ENCODE data around the gene HECW1. TPM values are rescaled to one million over a fixed set of nuclear protein-coding genes. Genes with fewer than 3 reads are reported as not detected.

The HECW1 gene
- total RNA-seq, 1 donor from 2014 or later, result not detected

GRCh38 chr7:43142703-43143102 is 30.3 kb downstream of the HECW1 start:
- no peak for DNase-seq (ENCODE audit: low read depth in 2 of 2)

- DNase-seq (ENCODE audit: low read depth in 2 of 2), result no peak
These were observed 31.6 kb downstream of the HECW1 start for GRCh38 chr7:43143918-43144589.

GRCh38 chr7:43148161-43148731 is 35.8 kb downstream of the HECW1 start:
- no peak for DNase-seq (ENCODE audit: low read depth in 2 of 2)

GRCh38 chr7:43151076-43151475 is 38.6 kb downstream of the HECW1 start:
- DNase-seq (ENCODE audit: low read depth in 2 of 2), result no peak

- no peak for DNase-seq (ENCODE audit: low read depth in 2 of 2)
These were observed 40.2 kb downstream of the HECW1 start for GRCh38 chr7:43152696-43153095.

GRCh38 chr7:43155636-43156035 is 43.2 kb downstream of the HECW1 start:
- DNase-seq (ENCODE audit: low read depth in 2 of 2), result no peak

GRCh38 chr7:43163885-43164284 is 51.4 kb downstream of the HECW1 start:
- no peak for DNase-seq (ENCODE audit: low read depth in 2 of 2)

- peak in 1 of 2 donors; percentile 79 for DNase-seq (ENCODE audit: low read depth in 2 of 2)
These were observed 52.3 kb downstream of the HECW1 start for GRCh38 chr7:43164757-43165156.

- DNase-seq (ENCODE audit: low read depth in 2 of 2), result no peak
These were observed 54.2 kb downstream of the HECW1 start for GRCh38 chr7:43166686-43167085.

GRCh38 chr7:43169076-43169475 is 56.6 kb downstream of the HECW1 start:
- DNase-seq (ENCODE audit: low read depth in 2 of 2), result no peak

GRCh38 chr7:43170571-43170970 is 58.1 kb downstream of the HECW1 start:
- DNase-seq (ENCODE audit: low read depth in 2 of 2), result no peak

- no peak for DNase-seq (ENCODE audit: low read depth in 2 of 2)
These were observed 63.2 kb downstream of the HECW1 start for GRCh38 chr7:43175570-43176200.

GRCh38 chr7:43179393-43179792 is 66.9 kb downstream of the HECW1 start:
- DNase-seq (ENCODE audit: low read depth in 2 of 2), result no peak

GRCh38 chr7:43192806-43193460 is 80.5 kb downstream of the HECW1 start:
- no peak for DNase-seq (ENCODE audit: low read depth in 2 of 2)

- DNase-seq (ENCODE audit: low read depth in 2 of 2), result no peak
These were observed 81.4 kb downstream of the HECW1 start for GRCh38 chr7:43193893-43194292.

GRCh38 chr7:43195256-43195655 is 82.8 kb downstream of the HECW1 start:
- DNase-seq (ENCODE audit: low read depth in 2 of 2), result no peak

GRCh38 chr7:43195768-43196167 is 83.3 kb downstream of the HECW1 start:
- DNase-seq (ENCODE audit: low read depth in 2 of 2), result no peak

GRCh38 chr7:43196379-43196778 is 83.9 kb downstream of the HECW1 start:
- DNase-seq (ENCODE audit: low read depth in 2 of 2), result no peak

- DNase-seq (ENCODE audit: low read depth in 2 of 2), result no peak
These were observed 85.6 kb downstream of the HECW1 start for GRCh38 chr7:43198016-43198415.

GRCh38 chr7:43198599-43199090 is 86.2 kb downstream of the HECW1 start:
- peak; percentile 4 to 12 for DNase-seq (ENCODE audit: low read depth in 2 of 2)

GRCh38 chr7:43199371-43200160 is 87.1 kb downstream of the HECW1 start:
- peak; percentile 46 for DNase-seq (ENCODE audit: low read depth in 2 of 2)

- DNase-seq (ENCODE audit: low read depth in 2 of 2), result no peak
These were observed 89.5 kb downstream of the HECW1 start for GRCh38 chr7:43201912-43202311.

All from lung microvascular endothelial cell (primary cell).